ENCODE results near the gene PRXL2B.

GRCh38 chr1:2582391-2582790 lies 4.2 kb upstream of the PRXL2B start:
- TF ChIP-seq CTCF (conservative IDR thresholded peaks at IDR 0.05; ENCODE audit: low read length) (no peak), EZH2phosphoT487 (IDR thresholded peaks at IDR 0.05; ENCODE audit: borderline replicate concordance, low read depth, low read length) (no peak)

Data from OCI-LY7 (cell line).